Measurements from ENCODE around the gene RSRP1. TPM values are rescaled to one million over a fixed set of nuclear protein-coding genes. Genes with fewer than 3 reads are reported as not detected.

RSRP1 gene
- total RNA-seq = 121 TPM

GRCh38 chr1:25247024-25247828 lies at the start of gene RSRP1:
RSRP1 (minus strand) TSS chr1:25247454; CDS start chr1:25246963, 491 bp downstream.

DNA sequence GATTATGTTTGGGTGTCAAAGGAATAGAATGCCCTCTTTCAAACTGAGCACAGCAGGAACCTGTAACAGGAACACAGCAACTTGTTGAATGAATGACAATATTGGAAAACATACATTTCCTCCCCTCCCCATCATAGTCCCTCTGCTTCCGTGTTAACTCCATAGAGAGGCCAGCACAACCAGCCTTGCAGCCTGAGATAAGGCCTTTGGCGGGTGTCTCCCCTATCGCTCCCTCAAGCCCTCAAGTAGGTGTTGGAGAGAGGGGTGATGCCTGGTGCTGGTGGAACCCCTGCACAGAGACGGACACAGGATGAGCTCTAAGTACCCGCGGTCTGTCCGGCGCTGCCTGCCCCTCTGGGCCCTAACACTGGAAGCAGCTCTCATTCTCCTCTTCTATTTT lies 25.0 kb upstream of the RSRP1 start, which contains the start of gene RHD:
RHD (plus strand) TSS at position 272 of the 400 bp plus-strand sequence; CDS start at position 311, 39 bp downstream.

DNA sequence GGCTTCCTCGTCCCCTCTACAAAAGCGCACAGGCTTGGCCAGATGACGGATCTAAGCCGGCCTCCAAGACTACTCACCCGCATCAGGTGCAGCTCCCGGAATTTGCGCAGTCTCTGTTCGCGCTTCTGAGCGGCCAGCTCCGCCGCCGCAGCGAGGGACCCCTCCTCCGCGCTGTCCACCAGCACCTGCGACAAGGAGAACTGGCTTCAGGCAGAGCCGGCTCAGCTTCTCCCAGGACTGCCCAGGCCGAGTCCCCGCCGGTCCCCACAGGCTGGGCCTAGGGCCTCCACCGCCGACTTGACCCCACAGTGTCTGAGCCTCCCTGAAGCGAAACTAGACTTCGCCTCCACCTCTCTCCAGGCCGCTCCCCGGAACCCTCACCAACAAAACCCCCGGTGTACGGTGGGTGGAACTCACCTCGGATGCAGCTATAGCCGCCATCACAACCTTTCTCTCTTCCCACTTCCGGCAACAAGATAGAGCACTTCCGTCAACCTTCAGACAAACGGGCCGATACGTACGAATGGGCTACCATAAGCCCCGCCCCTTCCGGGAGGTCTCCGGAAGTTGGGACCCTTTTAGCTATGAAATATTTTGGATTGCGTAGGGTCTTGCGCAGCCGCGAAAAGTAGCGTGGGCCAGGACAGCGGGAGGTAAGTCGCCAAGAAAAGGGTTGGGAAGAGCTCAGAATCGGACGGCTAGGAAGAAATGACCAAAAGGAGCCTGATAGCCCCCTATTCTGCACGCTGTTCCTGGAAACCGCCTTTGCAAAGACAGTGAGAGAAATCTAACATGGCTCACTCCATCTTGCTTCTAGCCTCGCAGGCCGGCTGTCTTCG lies 15.0 kb downstream of the RSRP1 start, which contains the start of gene SYF2:
SYF2 (minus strand) TSS at position 476 of the 839 bp plus-strand sequence; CDS start at position 441, 35 bp downstream.

Other genes starting within 250 kb of the RSRP1 start
- gene SYF2, start 15.0 kb downstream of the RSRP1 start, total RNA-seq = 31.9 TPM
- gene RHD, start 25.1 kb upstream of the RSRP1 start, total RNA-seq = not detected
- gene TMEM50A, start 90.9 kb upstream of the RSRP1 start, total RNA-seq = 99.5 TPM
- not detected for gene RHCE, start 173.4 kb upstream of the RSRP1 start, total RNA-seq
- gene MACO1, start 183.4 kb upstream of the RSRP1 start, total RNA-seq = 73.2 TPM

Data from parietal lobe (tissue), 1 donor.